IMR-90 (cell line): ENCODE measurements around the gene CCL4L2. TPM values are rescaled to one million over a fixed set of nuclear protein-coding genes. Genes with fewer than 3 reads are reported as not detected.

Experiments
- ATAC-seq: fragments of 200-7000 bp; cut with Tn5 transposase; 2 replicates; pipeline ENCODE4 v1.9.1; 2020; ENCODE audit warnings: low read depth, mild to moderate bottlenecking, moderate library complexity
- BruUV-seq: library from RNA; stranded (reverse); fragments of 400-500 nt; replicated peaks from 2 replicates; lab custom pipeline; 2021; lab: Mats Ljungman, UMichigan
- CTCF ChIA-PET: fragments of 300-600 bp; formaldehyde crosslinking; extraction: SDS; loops from one replicate; lab custom pipeline; 2021; ENCODE audit warnings: antibody characterized with exemption; lab: Yijun Ruan, JAX
- POLR2A ChIA-PET: fragments of 300-600 bp; sonication (Branson Sonifier 250); formaldehyde crosslinking; loops from one replicate; lab custom pipeline; 2022; ENCODE audit warnings: antibody characterized with exemption; ENCODE audit not compliant: unreplicated experiment; lab: Charles Lee
- DNase-seq: peaks from one replicate; pipeline ENCODE4 v3.0.0; 2013
- H2AFZ ChIP-seq: replicated peaks from 2 replicates; pipeline ENCODE3; 2013; ENCODE audit warnings: low read length, mild to moderate bottlenecking; ENCODE audit not compliant: poor library complexity
- H2AK5ac ChIP-seq: 2 replicates; pipeline ENCODE4 v1.6.1; 2013; ENCODE audit warnings: low read depth, low read length, inconsistent platforms
- H2AK9ac ChIP-seq: replicated peaks from 2 replicates; pipeline ENCODE3; 2013; ENCODE audit warnings: mild to moderate bottlenecking, low read depth, low read length, moderate library complexity; ENCODE audit not compliant: poor library complexity
- H2BK120ac ChIP-seq: 2 replicates; pipeline ENCODE4 v1.6.1; 2013; ENCODE audit warnings: low read depth, low read length, inconsistent platforms
- H2BK15ac ChIP-seq: 3 replicates; pipeline ENCODE4 v1.6.1; 2013; ENCODE audit warnings: low read depth, low read length, inconsistent platforms
- H2BK20ac ChIP-seq: 2 replicates; pipeline ENCODE4 v1.6.1; 2013; ENCODE audit warnings: low read depth, mild to moderate bottlenecking, inconsistent platforms, low read length, moderate library complexity
- H2BK5ac ChIP-seq: 2 replicates; pipeline ENCODE4 v1.6.1; 2013; ENCODE audit warnings: mild to moderate bottlenecking, low read depth, low read length, inconsistent platforms; ENCODE audit not compliant: poor library complexity, severe bottlenecking
- H3K14ac ChIP-seq: replicated peaks from 2 replicates; pipeline ENCODE4 v1.6.1; 2013; ENCODE audit warnings: low read depth, low read length, inconsistent platforms
- H3K18ac ChIP-seq: 2 replicates; pipeline ENCODE4 v1.6.1; 2013; ENCODE audit warnings: low read depth, low read length, control low read depth
- H3K23ac ChIP-seq: 2 replicates; pipeline ENCODE4 v1.6.1; 2013; ENCODE audit warnings: low read depth, low read length, inconsistent platforms
- H3K27ac ChIP-seq: 2 replicates; pipeline ENCODE4 v1.5.1; 2013; ENCODE audit warnings: mild to moderate bottlenecking, control low read depth, low read length; ENCODE audit not compliant: insufficient read depth
- H3K27me3 ChIP-seq: 2 replicates; pipeline ENCODE4 v1.6.1; 2013; ENCODE audit warnings: low read length; ENCODE audit not compliant: control insufficient read depth, insufficient read depth
- H3K36me3 ChIP-seq: 2 replicates; pipeline ENCODE4 v1.6.1; 2013; ENCODE audit warnings: low read length, mixed read lengths; ENCODE audit not compliant: control insufficient read depth, insufficient read depth
- H3K4ac ChIP-seq: 2 replicates; pipeline ENCODE4 v1.6.1; 2013; ENCODE audit warnings: low read depth, low read length, inconsistent platforms
- H3K4me1 ChIP-seq: 2 replicates; pipeline ENCODE4 v1.6.1; 2013; ENCODE audit warnings: low read length, mixed read lengths; ENCODE audit not compliant: control insufficient read depth, insufficient read depth
- H3K4me2 ChIP-seq: 2 replicates; pipeline ENCODE4 v1.6.1; 2013; ENCODE audit warnings: low read depth, mild to moderate bottlenecking, control low read depth, low read length, moderate library complexity
- H3K4me3 ChIP-seq: 2 replicates; pipeline ENCODE4 v1.5.1; 2013; ENCODE audit warnings: low read depth, mild to moderate bottlenecking, control low read depth, low read length, moderate library complexity; ENCODE audit not compliant: insufficient read depth
- H3K56ac ChIP-seq: 2 replicates; pipeline ENCODE4 v1.6.1; 2013; ENCODE audit warnings: low read length, inconsistent platforms; ENCODE audit not compliant: insufficient read depth; ENCODE audit errors: extremely low read depth
- H3K79me1 ChIP-seq, 2 experiments: 2 replicates each; pipeline ENCODE4 v1.6.1; 2013; ENCODE audit warnings: low read length in 2 of 2, inconsistent platforms in 1 of 2, low read depth in 1 of 2
- H3K9ac ChIP-seq: 2 replicates; pipeline ENCODE4 v1.6.1; 2013; ENCODE audit warnings: low read depth, low read length, control low read depth
- H3K9me1 ChIP-seq: 2 replicates; pipeline ENCODE4 v1.6.1; 2013; ENCODE audit warnings: low read length, inconsistent platforms; ENCODE audit not compliant: insufficient read depth
- H3K9me3 ChIP-seq: 2 replicates; pipeline ENCODE4 v1.6.1; 2013; ENCODE audit warnings: low read length; ENCODE audit not compliant: control insufficient read depth, insufficient read depth
- H4K20me1 ChIP-seq: 2 replicates; pipeline ENCODE4 v1.6.1; 2013; ENCODE audit warnings: low read length, inconsistent platforms; ENCODE audit not compliant: insufficient read depth
- H4K5ac ChIP-seq: 2 replicates; pipeline ENCODE4 v1.6.1; 2013; ENCODE audit warnings: mild to moderate bottlenecking, low read depth, low read length, control low read depth
- H4K8ac ChIP-seq, 2 experiments: 2 replicates each; pipeline ENCODE4 v1.6.1; 2013; ENCODE audit warnings: low read depth in 2 of 2, low read length in 2 of 2, control low read depth in 1 of 2, inconsistent platforms in 1 of 2
- H4K91ac ChIP-seq: 2 replicates; pipeline ENCODE4 v1.6.1; 2013; ENCODE audit warnings: low read depth, low read length, inconsistent platforms; ENCODE audit not compliant: insufficient read depth
- BHLHE40 ChIP-seq: fragments of 150-350 bp; IDR thresholded peaks from 2 replicates; pipeline ENCODE4 v1.6.1; 2016; ENCODE audit warnings: mild to moderate bottlenecking, low read depth, low read length
- CEBPB ChIP-seq: IDR thresholded peaks from 2 replicates; pipeline ENCODE4 v1.6.1; 2012; ENCODE audit warnings: low read depth, low read length, improper control_type of control experiment
- CHD1 ChIP-seq: IDR thresholded peaks from 2 replicates; pipeline ENCODE4 v1.6.1; 2012; ENCODE audit warnings: low read depth, low read length, improper control_type of control experiment
- CTCF ChIP-seq: conservative IDR thresholded peaks from 2 replicates; pipeline ENCODE4 v1.5.1; 2012; ENCODE audit warnings: mild to moderate bottlenecking, low read depth, low read length, improper control_type of control experiment
- ELK1 ChIP-seq: fragments of 150-350 bp; IDR thresholded peaks from 2 replicates; pipeline ENCODE4 v1.6.1; 2016; ENCODE audit warnings: low read depth, mild to moderate bottlenecking, low read length, moderate library complexity, borderline replicate concordance
- FOS ChIP-seq: fragments of 150-350 bp; IDR thresholded peaks from 2 replicates; pipeline ENCODE4 v1.6.1; 2016; ENCODE audit warnings: low read depth, low read length
- MAFK ChIP-seq: IDR thresholded peaks from 2 replicates; pipeline ENCODE4 v1.6.1; 2012; ENCODE audit warnings: low read depth, low read length, improper control_type of control experiment
- MAZ ChIP-seq: IDR thresholded peaks from 2 replicates; pipeline ENCODE4 v1.6.1; 2012; ENCODE audit warnings: low read depth, mild to moderate bottlenecking, low read length, improper control_type of control experiment, moderate library complexity, borderline replicate concordance
- MXI1 ChIP-seq: IDR thresholded peaks from 2 replicates; pipeline ENCODE4 v1.6.1; 2012; ENCODE audit warnings: low read depth, mild to moderate bottlenecking, low read length, moderate library complexity, borderline replicate concordance
- NFE2L2 ChIP-seq: fragments of 150-350 bp; IDR thresholded peaks from 2 replicates; pipeline ENCODE4 v1.6.1; 2016; ENCODE audit warnings: low read depth, mild to moderate bottlenecking, low read length
- RAD21 ChIP-seq: IDR thresholded peaks from 2 replicates; pipeline ENCODE4 v1.6.1; 2012; ENCODE audit warnings: low read length, improper control_type of control experiment
- RCOR1 ChIP-seq: IDR thresholded peaks from 2 replicates; pipeline ENCODE4 v1.6.1; 2012; ENCODE audit warnings: mild to moderate bottlenecking, low read length, improper control_type of control experiment; ENCODE audit not compliant: insufficient replicate concordance
- RFX5 ChIP-seq: IDR thresholded peaks from 2 replicates; pipeline ENCODE4 v1.8.0; 2012; ENCODE audit warnings: low read depth, mild to moderate bottlenecking, low read length, moderate library complexity
- SMC3 ChIP-seq: fragments of 150-350 bp; IDR thresholded peaks from 2 replicates; pipeline ENCODE4 v1.6.1; 2016; ENCODE audit warnings: low read depth, mild to moderate bottlenecking, antibody characterized with exemption, low read length, moderate library complexity
- USF2 ChIP-seq: fragments of 150-350 bp; IDR thresholded peaks from 2 replicates; pipeline ENCODE4 v1.6.1; 2017; ENCODE audit warnings: mild to moderate bottlenecking, antibody characterized with exemption, low read length, low read depth
- WGBS, 2 experiments: methylation state at CpG; one replicate each; pipeline versions ENCODE4 v1.1.5 to v1.1.7; 2013; ENCODE audit warnings: missing lambda C conversion rate in 2 of 2; ENCODE audit not compliant: insufficient read length in 1 of 2; ENCODE audit errors: extremely low coverage in 2 of 2; 5-methylcytosine and 5-hydroxymethylcytosine counted together
- dilution Hi-C: fragments of 300-500 bp; cut with HindIII; formaldehyde crosslinking; loops from one replicate; pipeline ENCODE4 v1.14.3; 2018; ENCODE audit warnings: low sequenced_read_pairs; ENCODE audit not compliant: unreplicated experiment
- in situ Hi-C: fragments of 300-500 bp; cut with MboI; formaldehyde crosslinking; loops from 3 replicates; pipeline ENCODE4 v1.14.3; 2019; ENCODE audit warnings: low sequenced_read_pairs, inconsistent platforms, mixed read lengths
- intact Hi-C: fragments of 100-400 bp; cut with micrococcal nuclease; formaldehyde crosslinking; loops from 2 replicates; pipeline ENCODE4 v1.10.0; 2022
- polyA plus RNA-seq, 3 experiments: library from polyadenylated mRNA; depleted of rRNA; stranded (reverse); fragments of >200 nt; gene quantifications; 2 replicates each; pipeline ENCODE4 v1.2.3, GENCODE V29; 2012; ENCODE audit warnings: low replicate concordance in 1 of 3
- total RNA-seq: library from RNA; depleted of rRNA; stranded (reverse); fragments of >200 nt; gene quantifications from 2 replicates; pipeline ENCODE4 v1.2.3, GENCODE V29; 2012

Gene CCL4L2
- total and polyA plus RNA-seq, 2 of the 4 experiments (the other 2 are of a cell fraction) = not detected

GRCh38 chr17:36184023-36184765, 26.7 kb upstream of the CCL4L2 start:
- H2BK20ac ChIP-seq = no peak overlapping the region
- H3K23ac ChIP-seq = no peak overlapping the region
- BruUV-seq = no TSS peak
- no peak overlapping the region for H3K4me3 ChIP-seq
- no peak overlapping the region for H3K18ac ChIP-seq
- in situ Hi-C loops = no loop called here
- no peaks in the 10 kb centered on the region for H3K36me3 ChIP-seq
- H4K8ac ChIP-seq = no peak overlapping the region
- POLR2A ChIA-PET = no interaction called here
- no peak overlapping the region for H3K27ac ChIP-seq
- no peak overlapping the region for H4K91ac ChIP-seq
- H3K9me3 ChIP-seq = no peaks in the 10 kb centered on the region
- H4K20me1 ChIP-seq = no peaks in the 10 kb centered on the region; the same call in 1 of the 2 replicates
- ATAC-seq = no peak
- no peaks in the 10 kb centered on the region for H3K79me1 ChIP-seq
- no peak overlapping the region for H2AFZ ChIP-seq
- H3K4ac ChIP-seq = no peak overlapping the region
- no peak overlapping the region for H2AK9ac ChIP-seq
- H3K56ac ChIP-seq = no peak overlapping the region
- WGBS, 2 experiments = 73% methylated on average over 4 of the region's 12 CpGs; no CpG with 5 or more reads in 1 of the 2 experiments
- H3K4me2 ChIP-seq = no peak overlapping the region; the same call in 1 of the 2 replicates
- no peak overlapping the region for H2BK5ac ChIP-seq
- peaks cover 18% of the 10 kb centered on the region for H3K27me3 ChIP-seq
- H3K4me1 ChIP-seq = no peaks in the 10 kb centered on the region; the same call in 1 of the 2 replicates
- H4K5ac ChIP-seq = no peak overlapping the region
- CTCF ChIA-PET = no interaction called here
- DNase-seq = no peak
- no peak overlapping the region for H3K9ac ChIP-seq
- intact Hi-C loops = no loop called here
- H2AK5ac ChIP-seq = no peak overlapping the region
- dilution Hi-C loops = no loop called here
- H2BK120ac ChIP-seq = no peak overlapping the region
- H2BK15ac ChIP-seq = no peak overlapping the region
- 0 out of 2 replicates have a peak, but pooled peaks cover 4% of the 10 kb centered on the region for H3K9me1 ChIP-seq
- H3K14ac ChIP-seq = no peak overlapping the region
- TF ChIP-seq MAZ (no peak), ELK1 (no peak), MXI1 (no peak), CEBPB (no peak), RAD21 (no peak), MAFK (no peak), CTCF (no peak), USF2 (no peak), CHD1 (no peak), RCOR1 (no peak), RFX5 (no peak), BHLHE40 (no peak), SMC3 (no peak), NFE2L2 (no peak), FOS (no peak)
